Kidney epithelial cell (primary cell): ENCODE results near the gene MTMR3. TPM values are rescaled to one million over a fixed set of nuclear protein-coding genes. Genes with fewer than 3 reads are reported as not detected.

ENCODE experiments used
- DNase-seq: peaks from one replicate; pipeline ENCODE4 v3.0.0-alpha.2; 2010; ENCODE audit warnings: low read depth
- H3K27me3 ChIP-seq: 2 replicates; pipeline ENCODE4 v1.6.0; 2011; ENCODE audit warnings: low read length; ENCODE audit not compliant: control insufficient read depth, insufficient read depth
- H3K36me3 ChIP-seq: 2 replicates; pipeline ENCODE4 v1.5.1; 2011; ENCODE audit warnings: low read length; ENCODE audit not compliant: control insufficient read depth, insufficient read depth
- H3K4me3 ChIP-seq: 2 replicates; pipeline ENCODE4 v1.5.1; 2011; ENCODE audit warnings: low read depth, mild to moderate bottlenecking, control low read depth, low read length
- CTCF ChIP-seq: IDR thresholded peaks from 2 replicates; pipeline ENCODE4 v1.5.1; 2011; ENCODE audit warnings: mild to moderate bottlenecking, moderate library complexity, low read length, control low read depth, inconsistent platforms; ENCODE audit not compliant: insufficient read depth, poor library complexity, severe bottlenecking
- total RNA-seq: library from RNA; depleted of rRNA; stranded (reverse); fragments of >200 nt; gene quantifications from 2 replicates; pipeline ENCODE4 v1.2.3, GENCODE V29; 2015

Gene MTMR3
- total RNA-seq, 1 donor from 2014 or later = 31.9 TPM

DNA sequence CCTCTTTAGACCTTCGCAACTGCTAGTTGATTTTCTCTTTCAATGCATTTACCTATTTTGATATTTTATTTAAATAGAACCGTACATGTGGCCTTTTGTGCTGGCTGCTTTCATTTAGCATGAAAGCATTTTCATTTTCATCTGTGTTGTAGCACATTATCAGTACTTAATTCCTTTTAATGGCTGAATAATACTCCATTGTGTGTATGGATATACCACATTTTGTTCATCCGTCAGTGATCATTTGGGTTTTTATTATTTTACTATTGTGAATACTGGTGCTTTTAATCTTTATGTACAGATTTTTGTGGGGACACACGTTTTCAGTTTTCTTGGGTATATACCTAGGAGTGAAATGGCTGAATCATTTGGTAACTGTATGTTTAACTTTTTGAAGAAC lies 43.1 kb downstream of the MTMR3 start:
- H3K4me3 ChIP-seq = no peak overlapping the region
- TF ChIP-seq CTCF = no peak
- no peaks in the 10 kb centered on the region for H3K27me3 ChIP-seq
- no peaks in the 10 kb centered on the region for H3K36me3 ChIP-seq
- DNase-seq = no peak

DNA sequence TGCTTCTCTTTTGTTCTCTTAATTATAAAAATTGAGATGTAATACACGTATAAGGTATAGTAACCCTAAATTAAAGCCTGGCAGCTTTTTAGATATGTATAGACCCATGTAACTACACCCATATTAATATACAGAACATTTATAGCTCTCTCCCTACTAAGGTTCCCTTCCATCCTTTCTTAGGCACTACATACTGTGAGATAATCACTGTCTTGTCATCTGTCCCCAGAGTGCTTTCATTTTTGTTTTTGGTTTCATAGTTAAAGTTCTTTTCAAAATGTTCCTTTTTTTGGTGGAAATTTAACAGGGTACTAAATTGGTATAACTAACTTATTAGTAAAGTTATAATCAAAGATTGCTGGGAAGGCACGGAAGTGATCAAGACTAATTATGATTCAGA lies 49.2 kb downstream of the MTMR3 start:
- no peak overlapping the region for H3K4me3 ChIP-seq
- DNase-seq = no peak
- no peaks in the 10 kb centered on the region for H3K36me3 ChIP-seq
- H3K27me3 ChIP-seq = no peaks in the 10 kb centered on the region
- TF ChIP-seq CTCF = no peak

DNA sequence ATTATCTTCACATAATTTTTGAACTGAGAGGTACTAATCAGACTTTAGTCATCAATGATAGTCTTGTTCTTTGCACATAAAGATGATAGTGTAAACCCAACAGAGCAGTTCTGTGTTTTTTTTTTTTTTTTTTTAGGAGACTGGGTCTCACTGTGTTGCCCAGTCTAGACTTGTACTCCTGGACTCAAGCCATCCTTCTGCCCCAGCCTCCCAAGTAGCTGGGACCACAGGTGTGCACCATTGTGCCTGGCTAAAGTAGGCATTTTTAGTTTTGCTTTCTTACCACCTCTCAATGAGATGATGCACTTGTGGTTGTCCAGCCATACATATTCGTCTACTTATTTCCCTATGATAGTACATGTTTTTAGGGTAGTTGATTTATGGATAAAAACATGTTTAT lies 50.6 kb downstream of the MTMR3 start:
- no peak overlapping the region for H3K4me3 ChIP-seq
- H3K36me3 ChIP-seq = no peaks in the 10 kb centered on the region
- DNase-seq = no peak
- no peaks in the 10 kb centered on the region for H3K27me3 ChIP-seq
- no peak for TF ChIP-seq CTCF

- no peak for DNase-seq
- no peaks in the 10 kb centered on the region for H3K36me3 ChIP-seq
- no peak overlapping the region for H3K4me3 ChIP-seq
- H3K27me3 ChIP-seq = no peaks in the 10 kb centered on the region
- no peak for TF ChIP-seq CTCF
These were observed 51.6 kb downstream of the MTMR3 start for GRCh38 chr22:29934596-29934995.

- no peak for TF ChIP-seq CTCF
- H3K36me3 ChIP-seq = no peaks in the 10 kb centered on the region
- no peak for DNase-seq
- H3K27me3 ChIP-seq = no peaks in the 10 kb centered on the region
- H3K4me3 ChIP-seq = no peak overlapping the region
These were observed 53.2 kb downstream of the MTMR3 start for GRCh38 chr22:29936186-29936585.

- H3K4me3 ChIP-seq = no peak overlapping the region
- no peaks in the 10 kb centered on the region for H3K36me3 ChIP-seq
- DNase-seq = no peak
- no peaks in the 10 kb centered on the region for H3K27me3 ChIP-seq
- TF ChIP-seq CTCF = no peak
These were observed 55.1 kb downstream of the MTMR3 start for GRCh38 chr22:29937940-29938693.
